Spinal cord (tissue), 10 donors: ENCODE data around the gene SLC25A21. TPM values are rescaled to one million over a fixed set of nuclear protein-coding genes. Genes with fewer than 3 reads are reported as not detected.
"Not testable (repeated sequence)": the region's sequence is repeated elsewhere in the genome, so short reads cannot be mapped to it uniquely, and the experiment has no call there.

Experiments used
- DNase-seq, 6 donors: peaks; one replicate each; pipeline versions ENCODE4 v3.0.0 to v3.0.0-alpha.2; 2013 to 2015; ENCODE audit warnings: low spot score in 6 of 6, low read depth in 4 of 6
- H3K27ac ChIP-seq: one replicate; pipeline ENCODE4 v1.5.1; 2013; ENCODE audit warnings: low read depth, low read length, control low read depth
- H3K27me3 ChIP-seq: one replicate; pipeline ENCODE4 v1.6.1; 2013; ENCODE audit warnings: low read length; ENCODE audit not compliant: control insufficient read depth, insufficient read depth
- H3K36me3 ChIP-seq: one replicate; pipeline ENCODE4 v1.6.1; 2013; ENCODE audit warnings: low read length; ENCODE audit not compliant: control insufficient read depth, insufficient read depth
- H3K4me1 ChIP-seq: one replicate; pipeline ENCODE4 v1.6.1; 2013; ENCODE audit warnings: low read length; ENCODE audit not compliant: control insufficient read depth, insufficient read depth
- H3K4me3 ChIP-seq: one replicate; pipeline ENCODE4 v1.5.1; 2013; ENCODE audit warnings: low read depth, low read length, control low read depth
- H3K9me3 ChIP-seq: one replicate; pipeline ENCODE4 v1.6.1; 2013; ENCODE audit warnings: low read length; ENCODE audit not compliant: control insufficient read depth, insufficient read depth
- WGBS: methylation state at CpG from one replicate; pipeline ENCODE4 v1.1.5; 2013; ENCODE audit warnings: missing lambda C conversion rate; ENCODE audit not compliant: insufficient coverage; 5-methylcytosine and 5-hydroxymethylcytosine counted together
- polyA plus RNA-seq, 2 donors: library from polyadenylated mRNA; unstranded; fragments of 120-200 nt; gene quantifications; one replicate each; pipeline ENCODE4 v1.2.1, GENCODE V29; 2013; ENCODE audit not compliant: insufficient read length in 2 of 2
- total RNA-seq, 2 donors: library from RNA; depleted of rRNA in 1 of 2; stranded (reverse); fragments of 120-200 nt in 1 of 2; fragments of >200 nt in 1 of 2; gene quantifications; one replicate each; pipeline versions ENCODE4 v1.2.3 to v1.2.4, GENCODE V29; 2013 to 2014
- donor health status: healthy.

Gene SLC25A21
- total and polyA plus RNA-seq, 4 donors: 0.99 to 4.5 (median 2.4) TPM

- DNase-seq, H3K4me3 ChIP-seq: not testable (repeated sequence)
Measured at GRCh38 chr14:36896300-36896699, 276.1 kb downstream of the SLC25A21 start.

GRCh38 chr14:36884049-36884448 lies 288.4 kb downstream of the SLC25A21 start:
- DNase-seq: no peak
- WGBS: 100% methylated on average over 2 of the region's 2 CpGs
- H3K4me1 ChIP-seq: no peaks in the 10 kb centered on the region
- H3K27me3 ChIP-seq: no peaks in the 10 kb centered on the region
- H3K4me3 ChIP-seq: no peak overlapping the region
- H3K9me3 ChIP-seq: no peaks in the 10 kb centered on the region
- H3K36me3 ChIP-seq: no peaks in the 10 kb centered on the region
- H3K27ac ChIP-seq: no peak overlapping the region

More at GRCh38 chr14:36896300-36896699, 276.1 kb downstream of the SLC25A21 start:
- WGBS: no CpG with 5 or more reads among the region's 2 CpGs
- not testable (repeated sequence) for H3K27me3 ChIP-seq, H3K36me3 ChIP-seq, H3K27ac ChIP-seq, H3K9me3 ChIP-seq, H3K4me1 ChIP-seq

GRCh38 chr14:36880276-36880675 lies 292.1 kb downstream of the SLC25A21 start:
- no CpG with 5 or more reads among the region's 3 CpGs for WGBS

GRCh38 chr14:36879558-36879957 lies 292.8 kb downstream of the SLC25A21 start:
- Histone ChIP-seq H3K36me3 (no peaks in the 10 kb centered on the region), H3K9me3 (no peaks in the 10 kb centered on the region), H3K4me3 (no peak overlapping the region), H3K4me1 (no peaks in the 10 kb centered on the region), H3K27me3 (no peaks in the 10 kb centered on the region), H3K27ac (no peak overlapping the region)
- no peak for DNase-seq
- 100% methylated on average over 1 of the region's 2 CpGs for WGBS

More at GRCh38 chr14:36880276-36880675, 292.1 kb downstream of the SLC25A21 start:
- no peak for DNase-seq
- Histone ChIP-seq H3K27ac (no peak overlapping the region), H3K9me3 (no peaks in the 10 kb centered on the region), H3K27me3 (no peaks in the 10 kb centered on the region), H3K36me3 (no peaks in the 10 kb centered on the region), H3K4me1 (no peaks in the 10 kb centered on the region), H3K4me3 (no peak overlapping the region)

GRCh38 chr14:36874396-36875138 lies 297.8 kb downstream of the SLC25A21 start:
- no peaks in the 10 kb centered on the region for H3K36me3 ChIP-seq
- WGBS: 65% methylated on average over 4 of the region's 6 CpGs
- H3K27me3 ChIP-seq: no peaks in the 10 kb centered on the region

GRCh38 chr14:36870776-36871175 lies 301.6 kb downstream of the SLC25A21 start:
- no peak overlapping the region for H3K4me3 ChIP-seq
- H3K9me3 ChIP-seq: no peaks in the 10 kb centered on the region
- no peak for DNase-seq
- WGBS: no CpG with 5 or more reads among the region's 5 CpGs
- H3K4me1 ChIP-seq: no peaks in the 10 kb centered on the region
- H3K27ac ChIP-seq: no peak overlapping the region
- no peaks in the 10 kb centered on the region for H3K27me3 ChIP-seq
- no peaks in the 10 kb centered on the region for H3K36me3 ChIP-seq

More at GRCh38 chr14:36874396-36875138, 297.8 kb downstream of the SLC25A21 start:
- Histone ChIP-seq H3K27ac (no peak overlapping the region), H3K4me3 (no peak overlapping the region), H3K4me1 (no peaks in the 10 kb centered on the region), H3K9me3 (no peaks in the 10 kb centered on the region)
- no peak for DNase-seq

- no peaks in the 10 kb centered on the region for H3K36me3 ChIP-seq
- H3K9me3 ChIP-seq: no peaks in the 10 kb centered on the region
- H3K4me3 ChIP-seq: no peak overlapping the region
- H3K27me3 ChIP-seq: no peaks in the 10 kb centered on the region
- no peaks in the 10 kb centered on the region for H3K4me1 ChIP-seq
- WGBS: 89% methylated on average over 1 of the region's 1 CpG
- H3K27ac ChIP-seq: no peak overlapping the region
- DNase-seq: no peak
Measured at GRCh38 chr14:36869125-36869524, 303.3 kb downstream of the SLC25A21 start.

GRCh38 chr14:36866867-36867266 lies 305.5 kb downstream of the SLC25A21 start:
- Histone ChIP-seq H3K36me3 (no peaks in the 10 kb centered on the region), H3K27me3 (no peaks in the 10 kb centered on the region), H3K4me1 (no peaks in the 10 kb centered on the region), H3K27ac (no peak overlapping the region), H3K9me3 (no peaks in the 10 kb centered on the region), H3K4me3 (no peak overlapping the region)
- no peak for DNase-seq
- 88% methylated on average over 3 of the region's 4 CpGs for WGBS

GRCh38 chr14:36863271-36863670 lies 309.1 kb downstream of the SLC25A21 start:
- H3K4me3 ChIP-seq: no peak overlapping the region
- H3K27ac ChIP-seq: no peak overlapping the region
- no peaks in the 10 kb centered on the region for H3K9me3 ChIP-seq
- no peaks in the 10 kb centered on the region for H3K27me3 ChIP-seq
- DNase-seq: no peak
- H3K4me1 ChIP-seq: no peaks in the 10 kb centered on the region
- no peaks in the 10 kb centered on the region for H3K36me3 ChIP-seq
- WGBS: no CpG with 5 or more reads among the region's 3 CpGs

- not testable (repeated sequence) for DNase-seq, H3K36me3 ChIP-seq, H3K4me1 ChIP-seq, H3K27me3 ChIP-seq, H3K4me3 ChIP-seq, H3K9me3 ChIP-seq, H3K27ac ChIP-seq
Measured at GRCh38 chr14:36862237-36862636, 310.2 kb downstream of the SLC25A21 start.
